Fibroblast of mammary gland (primary cell): ENCODE results near the gene KRT20.
"Not testable (repeated sequence)": the region's sequence is repeated elsewhere in the genome, so short reads cannot be mapped to it uniquely, and the experiment has no call there.

Experiments
- DNase-seq: peaks from one replicate; pipeline ENCODE4 v3.0.0-alpha.2; 2010; ENCODE audit warnings: low read depth
- H3K4me3 ChIP-seq: 2 replicates; pipeline ENCODE4 v1.5.1; 2011; ENCODE audit warnings: low read depth, mild to moderate bottlenecking, low read length, moderate library complexity; ENCODE audit not compliant: control insufficient read depth
- CTCF ChIP-seq: conservative IDR thresholded peaks from 2 replicates; pipeline ENCODE4 v1.5.1; 2011; ENCODE audit warnings: low read depth, low read length, inconsistent platforms; ENCODE audit not compliant: control insufficient read depth, insufficient read depth

The KRT20 gene

GRCh38 chr17:40884708-40885512, at the start of gene KRT20:
Gene KRT20 (minus strand): TSS chr17:40885242. CDS start chr17:40885185, 57 bp downstream.
- no peak within 1 kb of the TSS for H3K4me3 ChIP-seq
- no peak for DNase-seq
- peak; percentile 22 for TF ChIP-seq CTCF

GRCh38 chr17:40932608-40933007, 47.6 kb upstream of the KRT20 start:
- no peak for TF ChIP-seq CTCF
- H3K4me3 ChIP-seq, result no peak overlapping the region
- DNase-seq, result no peak

- no peak for DNase-seq
- no peak overlapping the region for H3K4me3 ChIP-seq
- TF ChIP-seq CTCF, result no peak
Observed at GRCh38 chr17:40931311-40931710, 46.3 kb upstream of the KRT20 start.

- TF ChIP-seq CTCF, result no peak
- no peak overlapping the region for H3K4me3 ChIP-seq
- no peak for DNase-seq
Observed at GRCh38 chr17:40926341-40926740, 41.3 kb upstream of the KRT20 start.

GRCh38 chr17:40922239-40922638, 37.2 kb upstream of the KRT20 start:
- peak; percentile 89 for DNase-seq
- no peak for TF ChIP-seq CTCF
- H3K4me3 ChIP-seq, result no peak overlapping the region

- TF ChIP-seq CTCF, result no peak
- peak; percentile 39 for DNase-seq
- no peak overlapping the region for H3K4me3 ChIP-seq
Observed at GRCh38 chr17:40921026-40921425, 36.0 kb upstream of the KRT20 start.

GRCh38 chr17:40917116-40917515, 32.1 kb upstream of the KRT20 start:
- not testable (repeated sequence) for DNase-seq, H3K4me3 ChIP-seq
